ENCODE results near the gene TGFA. TPM values are rescaled to one million over a fixed set of nuclear protein-coding genes. Genes with fewer than 3 reads are reported as not detected.

The TGFA gene
- total and polyA plus RNA-seq, 2 experiments from 2014 or later, result 2.6 to 5.6 TPM

GRCh38 chr2:70596739-70597138 lies 43.1 kb upstream of the TGFA start:
- 87% methylated on average over 7 of the region's 7 CpGs for WGBS (ENCODE audit: low lambda C conversion rate, missing lambda C conversion rate)
- no peak overlapping the region for H3K4me2 ChIP-seq
- no peaks in the 10 kb centered on the region for H3K79me2 ChIP-seq
- no peak for DNase-seq (ENCODE audit: low spot score)
- H3K36me3 ChIP-seq (replicated peaks; ENCODE audit: insufficient read depth, low read depth), result no peaks in the 10 kb centered on the region
- H3K4me1 ChIP-seq (ENCODE audit: insufficient read depth), result no peaks in the 10 kb centered on the region
- no peaks in the 10 kb centered on the region for H3K9me2 ChIP-seq (replicated peaks; ENCODE audit: insufficient read depth)
- TF ChIP-seq EZH2 (IDR thresholded peaks at IDR 0.05; ENCODE audit: borderline replicate concordance), result no peak
- no peak for TF ChIP-seq EZH2phosphoT487 (IDR thresholded peaks at IDR 0.05; ENCODE audit: low read depth, severe bottlenecking, unreplicated experiment)
- TF ChIP-seq CTCF (IDR thresholded peaks at IDR 0.05; ENCODE audit: poor library complexity), result no peak
- H2AFZ ChIP-seq, result no peak overlapping the region
- H3K9me3 ChIP-seq (ENCODE audit: low read depth), result no peaks in the 10 kb centered on the region
- no peaks in the 10 kb centered on the region for H4K20me1 ChIP-seq (ENCODE audit: insufficient read depth, poor library complexity, severe bottlenecking)
- H3K27ac ChIP-seq, result no peak overlapping the region
- H3K27me3 ChIP-seq, result no peaks in the 10 kb centered on the region
- H3K4me3 ChIP-seq, result no peak overlapping the region

- Histone ChIP-seq H3K79me2 (no peaks in the 10 kb centered on the region), H4K20me1 (ENCODE audit: insufficient read depth, poor library complexity, severe bottlenecking) (no peaks in the 10 kb centered on the region), H3K27me3 (no peaks in the 10 kb centered on the region), H3K9me3 (ENCODE audit: low read depth) (no peaks in the 10 kb centered on the region), H3K27ac (no peak overlapping the region), H3K4me3 (no peak overlapping the region), H3K9me2 (replicated peaks; ENCODE audit: insufficient read depth) (no peaks in the 10 kb centered on the region), H3K36me3 (replicated peaks; ENCODE audit: insufficient read depth, low read depth) (no peaks in the 10 kb centered on the region), H3K4me1 (ENCODE audit: insufficient read depth) (no peaks in the 10 kb centered on the region), H3K4me2 (no peak overlapping the region), H2AFZ (no peak overlapping the region)
- WGBS (ENCODE audit: low lambda C conversion rate, missing lambda C conversion rate), result 87% methylated on average over 6 of the region's 6 CpGs
- no peak for TF ChIP-seq CTCF (IDR thresholded peaks at IDR 0.05; ENCODE audit: poor library complexity)
- no peak for TF ChIP-seq EZH2 (IDR thresholded peaks at IDR 0.05; ENCODE audit: borderline replicate concordance)
- TF ChIP-seq EZH2phosphoT487 (IDR thresholded peaks at IDR 0.05; ENCODE audit: low read depth, severe bottlenecking, unreplicated experiment), result no peak
- DNase-seq (ENCODE audit: low spot score), result no peak
These were observed 42.7 kb upstream of the TGFA start for GRCh38 chr2:70596293-70596692.

GRCh38 chr2:70583091-70583490 lies 29.5 kb upstream of the TGFA start:
- Histone ChIP-seq H3K27me3 (no peaks in the 10 kb centered on the region), H2AFZ (no peak overlapping the region), H3K9me3 (ENCODE audit: low read depth) (no peaks in the 10 kb centered on the region), H3K79me2 (no peaks in the 10 kb centered on the region), H4K20me1 (ENCODE audit: insufficient read depth, poor library complexity, severe bottlenecking) (no peaks in the 10 kb centered on the region), H3K4me1 (ENCODE audit: insufficient read depth) (no peaks in the 10 kb centered on the region), H3K27ac (no peak overlapping the region), H3K36me3 (replicated peaks; ENCODE audit: insufficient read depth, low read depth) (no peaks in the 10 kb centered on the region), H3K9me2 (replicated peaks; ENCODE audit: insufficient read depth) (no peaks in the 10 kb centered on the region), H3K4me2 (no peak overlapping the region), H3K4me3 (no peak overlapping the region)
- no peak for DNase-seq (ENCODE audit: low spot score)
- no peak for TF ChIP-seq EZH2phosphoT487 (IDR thresholded peaks at IDR 0.05; ENCODE audit: low read depth, severe bottlenecking, unreplicated experiment)
- TF ChIP-seq EZH2 (IDR thresholded peaks at IDR 0.05; ENCODE audit: borderline replicate concordance), result no peak
- no peak for TF ChIP-seq CTCF (IDR thresholded peaks at IDR 0.05; ENCODE audit: poor library complexity)
- 68% methylated on average over 7 of the region's 7 CpGs for WGBS (ENCODE audit: low lambda C conversion rate, missing lambda C conversion rate)

- Histone ChIP-seq H4K20me1 (ENCODE audit: insufficient read depth, poor library complexity, severe bottlenecking) (no peaks in the 10 kb centered on the region), H2AFZ (no peak overlapping the region)
These were observed 26.7 kb upstream of the TGFA start for GRCh38 chr2:70580352-70580751.

More at GRCh38 chr2:70580352-70580751, 26.7 kb upstream of the TGFA start:
- Histone ChIP-seq H3K27ac (no peak overlapping the region), H3K9me2 (replicated peaks; ENCODE audit: insufficient read depth) (no peaks in the 10 kb centered on the region), H3K79me2 (no peaks in the 10 kb centered on the region), H3K4me1 (ENCODE audit: insufficient read depth) (no peaks in the 10 kb centered on the region), H3K9me3 (ENCODE audit: low read depth) (no peaks in the 10 kb centered on the region), H3K27me3 (no peaks in the 10 kb centered on the region), H3K4me2 (no peak overlapping the region), H3K4me3 (no peak overlapping the region), H3K36me3 (replicated peaks; ENCODE audit: insufficient read depth, low read depth) (no peaks in the 10 kb centered on the region)
- TF ChIP-seq CTCF (IDR thresholded peaks at IDR 0.05; ENCODE audit: poor library complexity), result no peak
- TF ChIP-seq EZH2phosphoT487 (IDR thresholded peaks at IDR 0.05; ENCODE audit: low read depth, severe bottlenecking, unreplicated experiment), result no peak
- TF ChIP-seq EZH2 (IDR thresholded peaks at IDR 0.05; ENCODE audit: borderline replicate concordance), result no peak
- DNase-seq (ENCODE audit: low spot score), result no peak

All from hepatocyte (in vitro differentiated cells).